HepG2 (cell line): ENCODE measurements around the gene SKP2. TPM values are rescaled to one million over a fixed set of nuclear protein-coding genes. Genes with fewer than 3 reads are reported as not detected.

ENCODE experiments used
- CCDC6 ChIP-seq: sonication (generic); formaldehyde crosslinking; IDR thresholded peaks from 2 replicates; pipeline ENCODE4 v1.8.1; 2022; ENCODE audit warnings: mild to moderate bottlenecking, missing genetic modification reagents, moderate library complexity
- HNF1A ChIP-seq, 2 experiments: sonication (generic) in 1 of 2; formaldehyde crosslinking in 1 of 2; IDR thresholded peaks; 2 replicates each; pipeline versions ENCODE4 v1.4.0 to v1.6.1; 2016 to 2020; ENCODE audit warnings: borderline replicate concordance in 1 of 2, low read depth in 1 of 2, mild to moderate bottlenecking in 1 of 2, missing genetic modification reagents in 1 of 2
- YY1 ChIP-seq: IDR thresholded peaks from 2 replicates; pipeline ENCODE4 v1.6.1; 2011; ENCODE audit warnings: low read length, low read depth, moderate library complexity, mild to moderate bottlenecking; ENCODE audit not compliant: insufficient read depth, insufficient replicate concordance
- ZFP36L1 ChIP-seq: sonication (generic); formaldehyde crosslinking; IDR thresholded peaks from 2 replicates; pipeline ENCODE4 v1.8.0; 2022; ENCODE audit warnings: mild to moderate bottlenecking, missing genetic modification reagents, moderate library complexity
- ZNF207 ChIP-seq: fragments of 450-650 bp; IDR thresholded peaks from 2 replicates; pipeline ENCODE4 v1.6.1; 2016; ENCODE audit warnings: antibody characterized with exemption, borderline replicate concordance
- ZNF468 ChIP-seq: sonication (generic); formaldehyde crosslinking; IDR thresholded peaks from 2 replicates; pipeline ENCODE4 v1.8.0; 2022; ENCODE audit warnings: mild to moderate bottlenecking, moderate library complexity, missing genetic modification reagents
- ZNF546 ChIP-seq: sonication (generic); formaldehyde crosslinking; conservative IDR thresholded peaks from 2 replicates; pipeline ENCODE4 v1.8.1; 2023; ENCODE audit warnings: mild to moderate bottlenecking, missing genetic modification reagents
- ZNF557 ChIP-seq: sonication (generic); formaldehyde crosslinking; IDR thresholded peaks from 2 replicates; pipeline ENCODE4 v1.4.0; 2020; ENCODE audit warnings: missing genetic modification reagents
- ZNF816 ChIP-seq: sonication (generic); formaldehyde crosslinking; IDR thresholded peaks from 2 replicates; pipeline ENCODE4 v1.8.0; 2022; ENCODE audit warnings: missing genetic modification reagents, mild to moderate bottlenecking, borderline replicate concordance
- polyA plus RNA-seq, 8 experiments: library from polyadenylated mRNA; depleted of rRNA in 3 of 8; stranded (reverse) in 7 of 8; unstranded in 1 of 8; fragments of >200 nt; fragmentation: Illumina TruSeq in 4 of 8; extraction: Trizol in 4 of 8; gene quantifications; 2 replicates each; pipeline versions ENCODE4 v1.2.1 to v1.2.3, GENCODE V29; 2011 to 2016; ENCODE audit warnings: low read depth in 4 of 8, missing spikeins in 1 of 8, mixed read lengths in 1 of 8; ENCODE audit not compliant: insufficient read depth in 1 of 8
- total RNA-seq, 5 experiments: library from RNA; depleted of rRNA; stranded (reverse); fragments of >200 nt; fragmentation: Illumina TruSeq; extraction: Trizol; gene quantifications; 2 replicates each; pipeline ENCODE4 v1.2.3, GENCODE V29; 2016; ENCODE audit warnings: low read depth in 1 of 5
- TF ChIP-seq, protein P1 (sequence below): sonication (generic); formaldehyde crosslinking; IDR thresholded peaks from 2 replicates; pipeline ENCODE4 v1.4.0; 2020; ENCODE audit warnings: mild to moderate bottlenecking, low read depth, missing genetic modification reagents
- TF ChIP-seq, protein P2 (sequence below): sonication (generic); formaldehyde crosslinking; IDR thresholded peaks from 2 replicates; pipeline ENCODE4 v1.4.0; 2020; ENCODE audit warnings: missing genetic modification reagents, borderline replicate concordance
- TF ChIP-seq, protein P3 (sequence below): sonication (generic); formaldehyde crosslinking; IDR thresholded peaks from 2 replicates; pipeline ENCODE4 v1.8.0; 2022; ENCODE audit warnings: mild to moderate bottlenecking, missing genetic modification reagents; ENCODE audit not compliant: insufficient replicate concordance

Gene SKP2
- total and polyA plus RNA-seq, 2 of the 13 experiments (the other 11 are each of a cell fraction or from before 2014, with no cell fraction given), result 29.6 to 84.1 TPM

DNA sequence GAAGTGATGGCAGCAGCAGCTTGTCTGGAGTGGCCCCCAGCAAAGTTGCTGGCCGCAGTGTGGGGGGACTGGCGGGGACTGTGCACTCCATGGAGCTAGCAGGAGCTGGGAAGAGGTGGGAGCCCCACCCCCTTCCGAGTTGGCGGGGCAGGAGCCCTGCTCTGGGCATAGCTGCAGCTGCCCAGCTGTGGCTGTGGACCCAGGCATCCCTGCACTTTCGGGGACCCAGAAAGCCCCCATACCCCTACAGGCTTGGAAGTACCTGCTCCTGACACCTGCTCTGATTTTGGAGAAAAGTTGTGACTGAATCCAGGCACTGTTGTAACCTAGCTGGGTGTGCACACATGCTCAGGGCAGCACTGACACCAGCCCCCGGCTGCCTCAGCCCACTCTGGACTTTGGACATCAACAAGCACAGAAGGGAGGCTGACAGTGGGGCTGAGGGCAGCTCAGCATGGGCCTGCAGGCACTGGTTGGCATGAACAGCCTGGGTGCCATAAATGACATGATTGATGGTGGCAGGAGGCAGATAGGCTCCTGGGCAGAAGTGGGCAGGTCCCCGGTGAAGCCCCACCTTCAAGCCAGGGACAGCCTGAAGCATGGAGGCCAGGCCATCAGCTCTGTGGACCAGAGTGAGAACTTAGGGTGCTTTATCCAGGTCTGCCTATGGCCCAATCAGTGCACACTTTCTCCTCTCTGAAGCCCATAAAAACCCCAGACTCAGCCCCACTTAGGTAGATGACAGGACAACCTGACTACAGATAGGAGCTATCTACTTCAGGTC, 12.8 kb upstream of the SKP2 start (continued):
- TF ChIP-seq ZNF557, result no peak
- no peak for TF ChIP-seq ZNF468
- no peak for TF ChIP-seq ZFP36L1
- TF ChIP-seq, protein P1, sequence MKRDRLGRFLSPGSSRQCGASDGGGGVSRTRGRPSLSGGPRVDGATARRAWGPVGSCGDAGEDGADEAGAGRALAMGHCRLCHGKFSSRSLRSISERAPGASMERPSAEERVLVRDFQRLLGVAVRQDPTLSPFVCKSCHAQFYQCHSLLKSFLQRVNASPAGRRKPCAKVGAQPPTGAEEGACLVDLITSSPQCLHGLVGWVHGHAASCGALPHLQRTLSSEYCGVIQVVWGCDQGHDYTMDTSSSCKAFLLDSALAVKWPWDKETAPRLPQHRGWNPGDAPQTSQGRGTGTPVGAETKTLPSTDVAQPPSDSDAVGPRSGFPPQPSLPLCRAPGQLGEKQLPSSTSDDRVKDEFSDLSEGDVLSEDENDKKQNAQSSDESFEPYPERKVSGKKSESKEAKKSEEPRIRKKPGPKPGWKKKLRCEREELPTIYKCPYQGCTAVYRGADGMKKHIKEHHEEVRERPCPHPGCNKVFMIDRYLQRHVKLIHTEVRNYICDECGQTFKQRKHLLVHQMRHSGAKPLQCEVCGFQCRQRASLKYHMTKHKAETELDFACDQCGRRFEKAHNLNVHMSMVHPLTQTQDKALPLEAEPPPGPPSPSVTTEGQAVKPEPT, result no peak
- TF ChIP-seq HNF1A (IDR thresholded peaks at IDR 0.05; ENCODE audit: low read depth), result no peak
- no peak; the same call in 1 of the 2 replicates for TF ChIP-seq HNF1A (CRISPR knock-in tag; IDR thresholded peaks at IDR 0.05; ENCODE audit: borderline replicate concordance)
- TF ChIP-seq CCDC6 (CRISPR knock-in tag), result peak; percentile 43; the same call in 1 of the 2 replicates
- peak; percentile 98 for TF ChIP-seq ZNF816 (CRISPR knock-in tag)
- TF ChIP-seq YY1, result peak; percentile 41
- TF ChIP-seq, protein P2, sequence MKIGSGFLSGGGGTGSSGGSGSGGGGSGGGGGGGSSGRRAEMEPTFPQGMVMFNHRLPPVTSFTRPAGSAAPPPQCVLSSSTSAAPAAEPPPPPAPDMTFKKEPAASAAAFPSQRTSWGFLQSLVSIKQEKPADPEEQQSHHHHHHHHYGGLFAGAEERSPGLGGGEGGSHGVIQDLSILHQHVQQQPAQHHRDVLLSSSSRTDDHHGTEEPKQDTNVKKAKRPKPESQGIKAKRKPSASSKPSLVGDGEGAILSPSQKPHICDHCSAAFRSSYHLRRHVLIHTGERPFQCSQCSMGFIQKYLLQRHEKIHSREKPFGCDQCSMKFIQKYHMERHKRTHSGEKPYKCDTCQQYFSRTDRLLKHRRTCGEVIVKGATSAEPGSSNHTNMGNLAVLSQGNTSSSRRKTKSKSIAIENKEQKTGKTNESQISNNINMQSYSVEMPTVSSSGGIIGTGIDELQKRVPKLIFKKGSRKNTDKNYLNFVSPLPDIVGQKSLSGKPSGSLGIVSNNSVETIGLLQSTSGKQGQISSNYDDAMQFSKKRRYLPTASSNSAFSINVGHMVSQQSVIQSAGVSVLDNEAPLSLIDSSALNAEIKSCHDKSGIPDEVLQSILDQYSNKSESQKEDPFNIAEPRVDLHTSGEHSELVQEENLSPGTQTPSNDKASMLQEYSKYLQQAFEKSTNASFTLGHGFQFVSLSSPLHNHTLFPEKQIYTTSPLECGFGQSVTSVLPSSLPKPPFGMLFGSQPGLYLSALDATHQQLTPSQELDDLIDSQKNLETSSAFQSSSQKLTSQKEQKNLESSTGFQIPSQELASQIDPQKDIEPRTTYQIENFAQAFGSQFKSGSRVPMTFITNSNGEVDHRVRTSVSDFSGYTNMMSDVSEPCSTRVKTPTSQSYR (CRISPR knock-in tag), result peak; percentile 15; the same call in 1 of the 2 replicates
- TF ChIP-seq, protein P3, sequence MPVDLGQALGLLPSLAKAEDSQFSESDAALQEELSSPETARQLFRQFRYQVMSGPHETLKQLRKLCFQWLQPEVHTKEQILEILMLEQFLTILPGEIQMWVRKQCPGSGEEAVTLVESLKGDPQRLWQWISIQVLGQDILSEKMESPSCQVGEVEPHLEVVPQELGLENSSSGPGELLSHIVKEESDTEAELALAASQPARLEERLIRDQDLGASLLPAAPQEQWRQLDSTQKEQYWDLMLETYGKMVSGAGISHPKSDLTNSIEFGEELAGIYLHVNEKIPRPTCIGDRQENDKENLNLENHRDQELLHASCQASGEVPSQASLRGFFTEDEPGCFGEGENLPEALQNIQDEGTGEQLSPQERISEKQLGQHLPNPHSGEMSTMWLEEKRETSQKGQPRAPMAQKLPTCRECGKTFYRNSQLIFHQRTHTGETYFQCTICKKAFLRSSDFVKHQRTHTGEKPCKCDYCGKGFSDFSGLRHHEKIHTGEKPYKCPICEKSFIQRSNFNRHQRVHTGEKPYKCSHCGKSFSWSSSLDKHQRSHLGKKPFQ (CRISPR knock-in tag), result peak; percentile 73
- no peak for TF ChIP-seq ZNF207
- TF ChIP-seq ZNF546 (CRISPR knock-in tag), result 0 out of 2 replicates have a peak, but pooled peaks have one; percentile 42
